OCI-M1 (cell line): ENCODE measurements around the gene TBX10.
"Not testable (repeated sequence)": the region's sequence is repeated elsewhere in the genome, so short reads cannot be mapped to it uniquely, and the experiment has no call there.

Experiments
- DNase-seq: peaks from one replicate; lab custom pipeline; 2025; lab: John Stamatoyannopoulos, UW

Gene TBX10

GRCh38 chr11:67599149-67599548, 40.4 kb downstream of the TBX10 start:
- no peak for DNase-seq

GRCh38 chr11:67597963-67598362, 41.6 kb downstream of the TBX10 start:
- not testable (repeated sequence) for DNase-seq

GRCh38 chr11:67597458-67597857, 42.1 kb downstream of the TBX10 start:
- not testable (repeated sequence) for DNase-seq

GRCh38 chr11:67596753-67597300, 42.7 kb downstream of the TBX10 start:
- no peak for DNase-seq

- no peak for DNase-seq
Observed at GRCh38 chr11:67594480-67594879, 45.1 kb downstream of the TBX10 start.

- DNase-seq, result no peak
Observed at GRCh38 chr11:67593565-67593905, 46.0 kb downstream of the TBX10 start.

GRCh38 chr11:67592880-67593564, 46.5 kb downstream of the TBX10 start:
- no peak for DNase-seq

GRCh38 chr11:67588899-67589415, 50.6 kb downstream of the TBX10 start:
- not testable (repeated sequence) for DNase-seq

- DNase-seq, result no peak
Observed at GRCh38 chr11:67588136-67588503, 51.4 kb downstream of the TBX10 start.

- no peak for DNase-seq
Observed at GRCh38 chr11:67586568-67587250, 52.9 kb downstream of the TBX10 start.

GRCh38 chr11:67585911-67586310, 53.7 kb downstream of the TBX10 start:
- no peak for DNase-seq

GRCh38 chr11:67584881-67585873, 54.4 kb downstream of the TBX10 start:
- DNase-seq, result no peak

GRCh38 chr11:67584205-67584880, 55.2 kb downstream of the TBX10 start:
- DNase-seq, result peak; percentile 72

- DNase-seq, result peak; percentile 96
Observed at GRCh38 chr11:67583247-67584204, 56.0 kb downstream of the TBX10 start, which contains the start of gene GSTP1. GSTP1 (plus strand) TSS chr11:67583812; CDS start chr11:67583844, 32 bp downstream.

- DNase-seq, result no peak
Observed at GRCh38 chr11:67582011-67582410, 57.6 kb downstream of the TBX10 start.

- DNase-seq, result no peak
Observed at GRCh38 chr11:67581469-67581868, 58.1 kb downstream of the TBX10 start.
